NCI-H1436 (cell line): Measurements from ENCODE around the gene ZNF692.

ENCODE experiments used
- DNase-seq: peaks from one replicate; lab custom pipeline; 2025; lab: John Stamatoyannopoulos, UW

The ZNF692 gene

GRCh38 chr1:248824701-248825100 is 34.2 kb downstream of the ZNF692 start:
- DNase-seq, result no peak

GRCh38 chr1:248824301-248824700 is 34.6 kb downstream of the ZNF692 start:
- no peak for DNase-seq

- no peak for DNase-seq
Measured at GRCh38 chr1:248823517-248824001, 35.3 kb downstream of the ZNF692 start.

GRCh38 chr1:248822148-248823032 is 36.5 kb downstream of the ZNF692 start:
- DNase-seq, result no peak

GRCh38 chr1:248821641-248822040 is 37.2 kb downstream of the ZNF692 start:
- DNase-seq, result no peak

GRCh38 chr1:248821101-248821500 is 37.8 kb downstream of the ZNF692 start:
- no peak for DNase-seq

- DNase-seq, result no peak
Measured at GRCh38 chr1:248820041-248820585, 38.8 kb downstream of the ZNF692 start.

- no peak for DNase-seq
Measured at GRCh38 chr1:248818505-248819374, 40.1 kb downstream of the ZNF692 start.

GRCh38 chr1:248817065-248817464 is 41.8 kb downstream of the ZNF692 start:
- DNase-seq, result no peak

- DNase-seq, result no peak
Measured at GRCh38 chr1:248816042-248816851, 42.6 kb downstream of the ZNF692 start.

GRCh38 chr1:248815407-248816034 is 43.4 kb downstream of the ZNF692 start:
- no peak for DNase-seq

GRCh38 chr1:248814351-248814750 is 44.5 kb downstream of the ZNF692 start:
- DNase-seq, result no peak

GRCh38 chr1:248813546-248813945 is 45.3 kb downstream of the ZNF692 start:
- no peak for DNase-seq

- no peak for DNase-seq
Measured at GRCh38 chr1:248812736-248813425, 46.0 kb downstream of the ZNF692 start.

GRCh38 chr1:248811514-248812490 is 47.1 kb downstream of the ZNF692 start:
- no peak for DNase-seq

GRCh38 chr1:248810727-248811513 is 48.0 kb downstream of the ZNF692 start:
- DNase-seq, result no peak

- DNase-seq, result no peak
Measured at GRCh38 chr1:248810000-248810726, 48.7 kb downstream of the ZNF692 start.

- DNase-seq, result no peak
Measured at GRCh38 chr1:248808876-248809275, 50.0 kb downstream of the ZNF692 start.
